Gastroesophageal sphincter (tissue), 4 donors: Measurements from ENCODE around the gene CPSF7. TPM values are rescaled to one million over a fixed set of nuclear protein-coding genes. Genes with fewer than 3 reads are reported as not detected.
A peak's percentile ranks its signal among the peaks of the same experiment; 100 is the strongest.

Experiments used
- ATAC-seq: fragments of 150-250 bp; one replicate; pipeline ENCODE4 v1.9.1; 2016; ENCODE audit warnings: mild to moderate bottlenecking, moderate library complexity
- H3K27ac ChIP-seq, 4 donors: fragments of 200-600 bp; sonication (generic) in 3 of 4; 1 replicate in 3 of 4; 2 replicates in 1 of 4; pipeline ENCODE4 v1.5.1; 2016 to 2019
- H3K27me3 ChIP-seq: fragments of 200-600 bp; sonication (generic); one replicate; pipeline ENCODE4 v1.5.1; 2019
- H3K36me3 ChIP-seq, 2 donors: fragments of 200-600 bp; sonication (generic); one replicate each; pipeline ENCODE4 v1.5.1; 2019; ENCODE audit warnings: control low read depth in 1 of 2
- H3K4me1 ChIP-seq, 3 donors: fragments of 200-600 bp; sonication (generic); 1 replicate in 2 of 3; 2 replicates in 1 of 3; pipeline ENCODE4 v1.5.1; 2016 to 2019; ENCODE audit warnings: control low read depth in 2 of 3
- H3K4me3 ChIP-seq, 2 donors: fragments of 200-600 bp; sonication (generic); one replicate each; pipeline ENCODE4 v1.5.1; 2019; ENCODE audit warnings: mild to moderate bottlenecking in 1 of 2, moderate library complexity in 1 of 2
- H3K9me3 ChIP-seq, 3 donors: fragments of 200-600 bp; sonication (generic); one replicate each; pipeline ENCODE4 v1.5.1; 2017 to 2019; ENCODE audit warnings: control low read depth in 2 of 3
- CTCF ChIP-seq, 4 experiments: fragments of 200-600 bp in 2 of 4; fragments of 450-650 bp in 2 of 4; sonication (generic) in 1 of 4; IDR thresholded peaks; one replicate each; pipeline ENCODE4 v1.5.1; 2017 to 2019; ENCODE audit warnings: antibody characterized with exemption in 4 of 4, mild to moderate bottlenecking in 2 of 4, moderate library complexity in 2 of 4
- EP300 ChIP-seq: sonication (generic); formaldehyde crosslinking; IDR thresholded peaks from one replicate; pipeline ENCODE4 v1.6.1; 2017; ENCODE audit warnings: antibody characterized with exemption, mild to moderate bottlenecking
- POLR2A ChIP-seq, 2 donors: fragments of 450-650 bp; IDR thresholded peaks; one replicate each; pipeline ENCODE4 v1.6.1; 2017; ENCODE audit warnings: antibody characterized with exemption in 2 of 2, mild to moderate bottlenecking in 2 of 2, moderate library complexity in 1 of 2
- POLR2AphosphoS5 ChIP-seq: sonication (generic); formaldehyde crosslinking; IDR thresholded peaks from one replicate; pipeline ENCODE4 v1.6.1; 2017; ENCODE audit warnings: antibody characterized with exemption
- WGBS, 2 donors: methylation state at CpG; one replicate each; pipeline ENCODE4 v1.1.5; 2018; ENCODE audit warnings: low coverage in 1 of 2; 5-methylcytosine and 5-hydroxymethylcytosine counted together
- total RNA-seq, 4 donors: library from RNA; depleted of rRNA; stranded (reverse); fragments of >200 nt; gene quantifications; one replicate each; pipeline ENCODE4 v1.1.0, GENCODE V29; 2016

Gene CPSF7
- total RNA-seq, 4 donors from 2014 or later: 36.6 to 50.4 (median 43.7) TPM

- Histone ChIP-seq H3K27ac (no peak overlapping the region), H3K27me3 (no peaks in the 10 kb centered on the region), H3K4me1 (peaks cover 0 to 20% (median 0%) of the 10 kb centered on the region in 3 donors), H3K9me3 (no peaks in the 10 kb centered on the region), H3K4me3 (no peak overlapping the region), H3K36me3 (peaks cover 0 to 100% of the 10 kb centered on the region in 2 donors)
- 91 to 95% methylated on average over 4 to 6 of the region's 6 CpGs for WGBS, 2 donors
- TF ChIP-seq POLR2AphosphoS5 (no peak), POLR2A (IDR thresholded peaks at IDR 0.05) (no peak), EP300 (no peak), CTCF (IDR thresholded peaks at IDR 0.05) (no peak)
- ATAC-seq: no peak
Measured at GRCh38 chr11:61415381-61415780, 14.4 kb downstream of the CPSF7 start.

DNA sequence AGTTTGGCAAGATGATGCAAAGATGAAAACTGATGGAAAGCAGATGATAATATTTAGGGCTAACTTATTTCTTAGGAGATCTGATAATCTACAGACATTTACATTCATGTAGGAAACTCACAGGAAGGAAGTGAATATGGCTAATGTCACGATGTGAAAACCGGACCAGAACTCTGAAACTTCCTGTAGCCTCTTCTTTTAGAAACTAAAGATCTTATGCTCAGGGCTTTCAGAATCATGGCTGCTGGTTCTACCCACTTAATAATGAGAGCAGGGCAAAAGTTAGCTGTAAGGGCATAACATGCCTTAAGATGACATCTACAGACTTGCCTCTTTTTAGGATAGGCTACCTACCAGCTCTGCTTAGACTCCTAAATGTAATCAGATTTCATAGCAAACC lies 15.2 kb downstream of the CPSF7 start:
- Histone ChIP-seq H3K4me3 (no peak overlapping the region), H3K9me3 (no peaks in the 10 kb centered on the region), H3K27me3 (no peaks in the 10 kb centered on the region), H3K27ac (no peak overlapping the region), H3K4me1 (peaks cover 0 to 20% (median 0%) of the 10 kb centered on the region in 3 donors), H3K36me3 (peaks cover 0 to 100% of the 10 kb centered on the region in 2 donors)
- ATAC-seq: no peak
- TF ChIP-seq POLR2A (IDR thresholded peaks at IDR 0.05) (no peak), EP300 (no peak), CTCF (IDR thresholded peaks at IDR 0.05) (no peak), POLR2AphosphoS5 (no peak)
- 65 to 89% methylated on average over 2 of the region's 2 CpGs for WGBS, 2 donors

DNA sequence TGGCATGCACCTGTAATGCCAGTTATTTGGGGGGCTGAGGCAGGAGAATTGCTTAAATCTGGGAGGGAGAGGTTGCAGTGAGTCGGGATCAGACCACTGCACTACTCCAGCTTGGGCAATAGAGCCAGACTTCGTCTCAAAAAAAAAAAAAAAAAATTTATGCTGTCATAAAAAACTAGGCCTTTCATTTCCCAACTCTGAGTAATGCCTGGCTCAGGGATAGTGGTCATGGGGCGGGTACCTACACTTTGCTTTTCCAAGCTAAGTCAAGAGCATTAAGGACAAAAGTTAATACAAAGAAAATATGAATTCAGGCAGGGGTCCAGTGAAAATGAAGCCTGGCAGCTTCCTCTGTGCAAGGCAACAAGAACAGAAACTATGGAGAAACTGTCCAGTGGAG lies 16.3 kb downstream of the CPSF7 start:
- TF ChIP-seq POLR2A (IDR thresholded peaks at IDR 0.05): no peak
- Histone ChIP-seq H3K4me3 (no peak overlapping the region), H3K36me3 (peaks cover 0 to 100% of the 10 kb centered on the region in 2 donors), H3K4me1 (peaks cover 0 to 16% (median 0%) of the 10 kb centered on the region in 3 donors), H3K27ac (no peak overlapping the region), H3K27me3 (no peaks in the 10 kb centered on the region), H3K9me3 (no peaks in the 10 kb centered on the region)
- 79 to 80% methylated on average over 1 to 3 of the region's 3 CpGs for WGBS, 2 donors
- ATAC-seq: peak; percentile 51

DNA sequence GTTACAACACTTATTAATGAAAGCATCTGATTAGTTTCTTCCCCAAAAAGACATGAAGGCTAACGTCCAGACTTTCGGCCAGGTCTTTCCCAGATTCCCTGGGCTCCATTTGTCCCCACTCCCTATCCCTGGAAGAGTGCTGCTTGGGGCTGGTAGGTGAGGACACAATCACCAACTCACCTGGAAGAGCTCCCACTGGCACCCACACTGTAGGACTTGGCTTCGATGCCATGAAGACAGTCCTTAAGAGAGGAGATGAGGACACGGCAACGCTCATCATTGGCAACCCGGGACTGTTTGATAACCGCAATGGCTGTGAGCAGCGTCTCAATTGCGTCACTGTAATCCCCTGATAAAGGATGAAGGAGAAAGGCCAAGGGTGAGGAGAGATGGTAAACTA lies 18.2 kb downstream of the CPSF7 start:
- Histone ChIP-seq H3K27me3 (no peaks in the 10 kb centered on the region), H3K9me3 (no peaks in the 10 kb centered on the region), H3K36me3 (peaks cover 0 to 100% of the 10 kb centered on the region in 2 donors), H3K4me1 (no peaks in the 10 kb centered on the region), H3K27ac (no peak overlapping the region), H3K4me3 (no peak overlapping the region)
- TF ChIP-seq POLR2A (IDR thresholded peaks at IDR 0.05) (no peak), POLR2AphosphoS5 (no peak), CTCF (IDR thresholded peaks at IDR 0.05) (no peak), EP300 (no peak)
- 82 to 87% methylated on average over 5 to 8 of the region's 9 CpGs for WGBS, 2 donors
- no peak for ATAC-seq

GRCh38 chr11:61406991-61407728 lies 22.6 kb downstream of the CPSF7 start:
- WGBS, 2 donors: 88 to 89% methylated on average over 4 to 5 of the region's 5 CpGs

More at GRCh38 chr11:61406991-61407728, 22.6 kb downstream of the CPSF7 start:
- TF ChIP-seq CTCF (IDR thresholded peaks at IDR 0.05): no peak
- TF ChIP-seq EP300: no peak
- no peak for TF ChIP-seq POLR2A (IDR thresholded peaks at IDR 0.05)
- TF ChIP-seq POLR2AphosphoS5: no peak
- Histone ChIP-seq H3K36me3 (peaks cover 0 to 100% of the 10 kb centered on the region in 2 donors), H3K9me3 (no peaks in the 10 kb centered on the region), H3K4me1 (no peaks in the 10 kb centered on the region), H3K27ac (peak overlapping the region in 1 of 4 donors; percentile 20), H3K4me3 (no peak overlapping the region), H3K27me3 (no peaks in the 10 kb centered on the region)
- no peak for ATAC-seq
